GM18858 (cell line): ENCODE results near the gene FAM72C.
"Not testable (repeated sequence)": the region's sequence is repeated elsewhere in the genome, so short reads cannot be mapped to it uniquely, and the experiment has no call there.

Experiments used
- ATAC-seq: cut with Tn5 transposase; IDR thresholded peaks from one replicate; pipeline ENCODE4 v1.9.1; 2021; ENCODE audit not compliant: unreplicated experiment

Gene FAM72C

DNA sequence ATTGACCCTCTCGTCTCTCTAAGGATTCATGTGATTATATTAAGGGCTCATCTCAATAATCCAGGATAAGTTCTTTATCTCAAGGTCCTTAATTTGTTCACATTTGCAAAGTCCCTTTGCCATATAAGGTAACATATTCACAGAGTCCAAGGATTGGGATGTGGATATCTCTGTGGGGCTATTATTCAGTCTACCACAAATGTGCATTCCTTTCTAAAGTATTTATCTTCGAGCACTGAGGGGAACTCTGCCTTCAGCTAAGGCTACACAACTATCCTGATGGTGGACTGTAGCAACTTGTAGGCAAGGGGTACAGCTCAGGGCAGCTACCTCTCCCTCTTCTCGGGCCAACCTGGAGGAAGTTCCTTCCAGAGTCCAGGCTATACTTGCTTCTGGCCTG, 53.2 kb downstream of the FAM72C start:
- not testable (repeated sequence) for ATAC-seq

DNA sequence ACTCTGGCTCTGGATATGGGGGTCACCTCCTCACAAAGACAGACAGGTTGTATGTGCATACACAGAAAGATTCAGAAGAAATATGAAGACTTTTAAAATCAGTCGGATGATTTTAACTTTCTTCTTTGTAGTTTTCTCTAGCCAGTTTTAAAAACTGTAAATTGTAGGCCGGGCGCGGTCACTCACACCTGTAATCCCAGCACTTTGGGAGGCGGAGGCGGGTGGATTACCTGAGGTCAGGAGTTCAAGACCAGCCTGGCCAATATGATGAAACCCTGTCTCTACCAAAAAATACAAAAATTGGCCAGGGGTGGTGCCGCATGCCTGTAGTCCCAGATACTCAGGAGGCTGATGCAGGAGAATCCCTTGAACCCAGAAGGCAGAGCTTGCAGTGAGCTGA, 58.1 kb downstream of the FAM72C start:
- not testable (repeated sequence) for ATAC-seq
